ENCODE data around the gene GNG4. TPM values are rescaled to one million over a fixed set of nuclear protein-coding genes. Genes with fewer than 3 reads are reported as not detected.

GNG4 gene
- total and polyA plus RNA-seq, 9 of the 15 experiments (the other 6 are each of a cell fraction or from before 2014, with no cell fraction given): 0.06 to 0.58 (median 0.08) TPM; not detected in 4

DNA sequence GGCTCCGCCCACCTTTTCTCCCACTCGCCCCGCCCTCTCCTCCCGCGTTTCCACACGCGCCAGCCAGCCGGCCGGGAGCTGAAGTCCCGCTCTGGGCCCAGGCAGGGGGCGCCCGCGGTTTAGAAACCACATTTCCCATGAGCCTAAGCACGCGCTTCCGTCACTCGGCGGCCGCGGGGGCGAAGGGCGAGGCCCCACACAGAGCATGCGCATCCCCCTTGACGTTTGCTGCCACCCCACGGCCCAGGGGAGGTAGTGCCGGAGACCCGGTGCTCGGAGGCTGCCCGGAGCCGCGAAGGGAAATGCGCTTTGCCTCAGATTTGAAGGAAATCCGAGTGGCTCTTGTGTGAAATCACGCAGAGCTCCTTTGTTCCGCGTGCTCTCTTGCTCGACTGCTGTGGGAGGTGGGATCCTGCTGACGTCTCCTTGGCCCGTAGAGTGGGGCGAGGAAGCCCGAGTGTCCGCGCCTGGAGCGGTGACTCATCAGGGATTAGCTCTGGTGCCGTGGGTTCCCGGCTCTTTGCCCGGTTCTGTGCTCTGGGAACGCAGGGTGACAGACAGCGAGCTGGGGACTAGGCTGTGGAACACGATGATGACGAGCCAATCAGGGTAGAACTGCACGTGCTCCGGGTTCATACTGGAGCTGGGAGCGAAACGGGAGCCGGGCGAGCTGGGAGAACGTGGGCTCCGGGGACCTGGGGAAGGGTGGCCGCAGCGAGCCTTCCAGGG, 144.9 kb downstream of the GNG4 start (continued):
- TF ChIP-seq, protein P1, sequence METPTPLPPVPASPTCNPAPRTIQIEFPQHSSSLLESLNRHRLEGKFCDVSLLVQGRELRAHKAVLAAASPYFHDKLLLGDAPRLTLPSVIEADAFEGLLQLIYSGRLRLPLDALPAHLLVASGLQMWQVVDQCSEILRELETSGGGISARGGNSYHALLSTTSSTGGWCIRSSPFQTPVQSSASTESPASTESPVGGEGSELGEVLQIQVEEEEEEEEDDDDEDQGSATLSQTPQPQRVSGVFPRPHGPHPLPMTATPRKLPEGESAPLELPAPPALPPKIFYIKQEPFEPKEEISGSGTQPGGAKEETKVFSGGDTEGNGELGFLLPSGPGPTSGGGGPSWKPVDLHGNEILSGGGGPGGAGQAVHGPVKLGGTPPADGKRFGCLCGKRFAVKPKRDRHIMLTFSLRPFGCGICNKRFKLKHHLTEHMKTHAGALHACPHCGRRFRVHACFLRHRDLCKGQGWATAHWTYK (CRISPR knock-in tag; IDR thresholded peaks at IDR 0.05): peak; percentile 57; the same call in 1 of the 2 replicates
- TF ChIP-seq, protein P2, sequence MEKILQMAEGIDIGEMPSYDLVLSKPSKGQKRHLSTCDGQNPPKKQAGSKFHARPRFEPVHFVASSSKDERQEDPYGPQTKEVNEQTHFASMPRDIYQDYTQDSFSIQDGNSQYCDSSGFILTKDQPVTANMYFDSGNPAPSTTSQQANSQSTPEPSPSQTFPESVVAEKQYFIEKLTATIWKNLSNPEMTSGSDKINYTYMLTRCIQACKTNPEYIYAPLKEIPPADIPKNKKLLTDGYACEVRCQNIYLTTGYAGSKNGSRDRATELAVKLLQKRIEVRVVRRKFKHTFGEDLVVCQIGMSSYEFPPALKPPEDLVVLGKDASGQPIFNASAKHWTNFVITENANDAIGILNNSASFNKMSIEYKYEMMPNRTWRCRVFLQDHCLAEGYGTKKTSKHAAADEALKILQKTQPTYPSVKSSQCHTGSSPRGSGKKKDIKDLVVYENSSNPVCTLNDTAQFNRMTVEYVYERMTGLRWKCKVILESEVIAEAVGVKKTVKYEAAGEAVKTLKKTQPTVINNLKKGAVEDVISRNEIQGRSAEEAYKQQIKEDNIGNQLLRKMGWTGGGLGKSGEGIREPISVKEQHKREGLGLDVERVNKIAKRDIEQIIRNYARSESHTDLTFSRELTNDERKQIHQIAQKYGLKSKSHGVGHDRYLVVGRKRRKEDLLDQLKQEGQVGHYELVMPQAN (IDR thresholded peaks at IDR 0.05; ENCODE audit: borderline replicate concordance): no peak; the same call in 1 of the 2 replicates
- TF ChIP-seq PHTF2 (CRISPR knock-in tag; IDR thresholded peaks at IDR 0.05) (no peak), RAD51 (IDR thresholded peaks at IDR 0.05; ENCODE audit: borderline replicate concordance, low read depth) (no peak), KLF16 (IDR thresholded peaks at IDR 0.05) (peak; percentile 40; the same call in 1 of the 2 replicates), HLTF (IDR thresholded peaks at IDR 0.05) (no peak; the same call in 1 of the 2 replicates), NCOR1 (IDR thresholded peaks at IDR 0.05) (no peak; the same call in 1 of the 2 replicates), SOX6 (IDR thresholded peaks at IDR 0.05) (peak; percentile 28; the same call in 1 of the 2 replicates), SMAD1 (IDR thresholded peaks at IDR 0.05; ENCODE audit: low read depth, low read length, partially characterized antibody) (no peak), ARHGAP35 (IDR thresholded peaks at IDR 0.05; ENCODE audit: partially characterized antibody) (no peak), ZNF57 (CRISPR knock-in tag; IDR thresholded peaks at IDR 0.05) (0 out of 2 replicates have a peak, but pooled peaks have one; percentile 46), EP400 (IDR thresholded peaks at IDR 0.05) (peak; percentile 96), LARP7 (IDR thresholded peaks at IDR 0.05) (no peak), ZC3H4 (CRISPR knock-in tag; IDR thresholded peaks at IDR 0.05; ENCODE audit: borderline replicate concordance) (peak; percentile 91; the same call in 1 of the 2 replicates), CC2D1A (IDR thresholded peaks at IDR 0.05) (no peak), ZNF561 (CRISPR knock-in tag; conservative IDR thresholded peaks at IDR 0.05) (no peak), ZNF41 (CRISPR knock-in tag; conservative IDR thresholded peaks at IDR 0.05) (no peak)
- TF ChIP-seq, protein P3, sequence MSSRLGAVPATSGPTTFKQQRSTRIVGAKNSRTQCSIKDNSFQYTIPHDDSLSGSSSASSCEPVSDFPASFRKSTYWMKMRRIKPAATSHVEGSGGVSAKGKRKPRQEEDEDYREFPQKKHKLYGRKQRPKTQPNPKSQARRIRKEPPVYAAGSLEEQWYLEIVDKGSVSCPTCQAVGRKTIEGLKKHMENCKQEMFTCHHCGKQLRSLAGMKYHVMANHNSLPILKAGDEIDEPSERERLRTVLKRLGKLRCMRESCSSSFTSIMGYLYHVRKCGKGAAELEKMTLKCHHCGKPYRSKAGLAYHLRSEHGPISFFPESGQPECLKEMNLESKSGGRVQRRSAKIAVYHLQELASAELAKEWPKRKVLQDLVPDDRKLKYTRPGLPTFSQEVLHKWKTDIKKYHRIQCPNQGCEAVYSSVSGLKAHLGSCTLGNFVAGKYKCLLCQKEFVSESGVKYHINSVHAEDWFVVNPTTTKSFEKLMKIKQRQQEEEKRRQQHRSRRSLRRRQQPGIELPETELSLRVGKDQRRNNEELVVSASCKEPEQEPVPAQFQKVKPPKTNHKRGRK (tag; IDR thresholded peaks at IDR 0.05): no peak
- TF ChIP-seq, protein P4, sequence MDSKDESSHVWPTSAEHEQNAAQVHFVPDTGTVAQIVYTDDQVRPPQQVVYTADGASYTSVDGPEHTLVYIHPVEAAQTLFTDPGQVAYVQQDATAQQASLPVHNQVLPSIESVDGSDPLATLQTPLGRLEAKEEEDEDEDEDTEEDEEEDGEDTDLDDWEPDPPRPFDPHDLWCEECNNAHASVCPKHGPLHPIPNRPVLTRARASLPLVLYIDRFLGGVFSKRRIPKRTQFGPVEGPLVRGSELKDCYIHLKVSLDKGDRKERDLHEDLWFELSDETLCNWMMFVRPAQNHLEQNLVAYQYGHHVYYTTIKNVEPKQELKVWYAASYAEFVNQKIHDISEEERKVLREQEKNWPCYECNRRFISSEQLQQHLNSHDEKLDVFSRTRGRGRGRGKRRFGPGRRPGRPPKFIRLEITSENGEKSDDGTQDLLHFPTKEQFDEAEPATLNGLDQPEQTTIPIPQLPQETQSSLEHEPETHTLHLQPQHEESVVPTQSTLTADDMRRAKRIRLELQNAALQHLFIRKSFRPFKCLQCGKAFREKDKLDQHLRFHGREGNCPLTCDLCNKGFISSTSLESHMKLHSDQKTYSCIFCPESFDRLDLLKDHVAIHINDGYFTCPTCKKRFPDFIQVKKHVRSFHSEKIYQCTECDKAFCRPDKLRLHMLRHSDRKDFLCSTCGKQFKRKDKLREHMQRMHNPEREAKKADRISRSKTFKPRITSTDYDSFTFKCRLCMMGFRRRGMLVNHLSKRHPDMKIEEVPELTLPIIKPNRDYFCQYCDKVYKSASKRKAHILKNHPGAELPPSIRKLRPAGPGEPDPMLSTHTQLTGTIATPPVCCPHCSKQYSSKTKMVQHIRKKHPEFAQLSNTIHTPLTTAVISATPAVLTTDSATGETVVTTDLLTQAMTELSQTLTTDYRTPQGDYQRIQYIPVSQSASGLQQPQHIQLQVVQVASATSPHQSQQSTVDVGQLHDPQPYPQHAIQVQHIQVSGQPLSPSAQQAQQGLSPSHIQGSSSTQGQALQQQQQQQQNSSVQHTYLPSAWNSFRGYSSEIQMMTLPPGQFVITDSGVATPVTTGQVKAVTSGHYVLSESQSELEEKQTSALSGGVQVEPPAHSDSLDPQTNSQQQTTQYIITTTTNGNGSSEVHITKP (IDR thresholded peaks at IDR 0.05; ENCODE audit: partially characterized antibody): peak; percentile 37
- TF ChIP-seq, protein P5, sequence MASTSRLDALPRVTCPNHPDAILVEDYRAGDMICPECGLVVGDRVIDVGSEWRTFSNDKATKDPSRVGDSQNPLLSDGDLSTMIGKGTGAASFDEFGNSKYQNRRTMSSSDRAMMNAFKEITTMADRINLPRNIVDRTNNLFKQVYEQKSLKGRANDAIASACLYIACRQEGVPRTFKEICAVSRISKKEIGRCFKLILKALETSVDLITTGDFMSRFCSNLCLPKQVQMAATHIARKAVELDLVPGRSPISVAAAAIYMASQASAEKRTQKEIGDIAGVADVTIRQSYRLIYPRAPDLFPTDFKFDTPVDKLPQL (IDR thresholded peaks at IDR 0.05; ENCODE audit: extremely low read depth, insufficient read length): no peak

Data from K562 (cell line).